ENCODE measurements around the gene ARHGAP18.

The ARHGAP18 gene, protein sequence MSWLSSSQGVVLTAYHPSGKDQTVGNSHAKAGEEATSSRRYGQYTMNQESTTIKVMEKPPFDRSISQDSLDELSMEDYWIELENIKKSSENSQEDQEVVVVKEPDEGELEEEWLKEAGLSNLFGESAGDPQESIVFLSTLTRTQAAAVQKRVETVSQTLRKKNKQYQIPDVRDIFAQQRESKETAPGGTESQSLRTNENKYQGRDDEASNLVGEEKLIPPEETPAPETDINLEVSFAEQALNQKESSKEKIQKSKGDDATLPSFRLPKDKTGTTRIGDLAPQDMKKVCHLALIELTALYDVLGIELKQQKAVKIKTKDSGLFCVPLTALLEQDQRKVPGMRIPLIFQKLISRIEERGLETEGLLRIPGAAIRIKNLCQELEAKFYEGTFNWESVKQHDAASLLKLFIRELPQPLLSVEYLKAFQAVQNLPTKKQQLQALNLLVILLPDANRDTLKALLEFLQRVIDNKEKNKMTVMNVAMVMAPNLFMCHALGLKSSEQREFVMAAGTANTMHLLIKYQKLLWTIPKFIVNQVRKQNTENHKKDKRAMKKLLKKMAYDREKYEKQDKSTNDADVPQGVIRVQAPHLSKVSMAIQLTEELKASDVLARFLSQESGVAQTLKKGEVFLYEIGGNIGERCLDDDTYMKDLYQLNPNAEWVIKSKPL

DNA sequence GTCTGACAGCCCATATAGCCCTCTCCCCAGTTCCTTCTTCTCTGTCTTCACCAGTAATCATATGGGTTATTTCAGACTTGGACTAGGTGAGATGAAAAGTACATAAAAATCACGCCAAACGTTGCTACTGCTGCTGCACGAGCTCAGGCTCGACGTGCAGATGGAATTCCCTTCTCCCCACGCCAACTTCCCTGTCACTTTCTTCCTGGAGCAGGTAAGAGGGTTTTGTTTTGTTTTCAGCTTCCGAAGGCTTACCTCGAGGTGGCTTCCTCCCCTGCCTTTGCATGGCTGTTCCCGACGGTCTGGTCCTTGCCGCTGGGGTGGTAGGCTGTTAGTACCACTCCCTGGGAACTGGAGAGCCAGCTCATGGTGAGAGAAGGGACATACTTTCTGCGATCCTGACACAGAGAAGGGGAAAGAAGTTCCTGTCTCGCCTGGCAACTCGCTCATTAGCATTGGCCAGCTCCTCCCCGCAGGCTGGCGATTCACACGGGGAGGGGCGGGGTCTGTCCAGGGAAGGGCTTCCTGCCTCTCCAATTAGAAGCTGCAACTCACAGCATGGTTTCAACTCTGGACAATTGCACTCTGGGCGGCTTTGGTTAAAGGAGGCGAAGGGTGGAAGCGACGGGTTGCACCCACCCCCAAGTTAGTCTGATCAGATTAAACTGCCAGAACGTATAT is at the start of gene ARHGAP18:
TSS of gene ARHGAP18 (minus strand) at position 409 of the 681 bp plus-strand sequence. CDS start at position 368, 41 bp downstream.
- FAIRE-seq, result no peak

DNA sequence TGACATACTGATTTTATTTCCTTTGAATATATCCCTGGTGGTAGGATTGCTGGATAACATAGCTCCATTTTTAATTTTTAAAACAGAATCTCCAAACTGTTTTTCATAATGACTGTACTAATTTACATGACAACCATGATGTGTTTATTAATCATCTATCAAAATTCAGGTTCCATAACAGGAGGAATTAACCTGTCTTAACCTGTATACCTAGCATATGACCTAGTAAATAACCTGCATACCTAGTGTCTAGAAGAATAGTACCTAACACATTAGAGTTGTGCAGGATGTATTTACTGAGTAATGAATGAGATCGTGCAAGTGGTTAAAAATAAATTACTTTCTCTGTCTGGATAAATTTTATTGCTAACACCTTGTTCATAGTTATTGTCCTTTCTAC is 45.8 kb upstream of the ARHGAP18 start:
- no peak for FAIRE-seq

DNA sequence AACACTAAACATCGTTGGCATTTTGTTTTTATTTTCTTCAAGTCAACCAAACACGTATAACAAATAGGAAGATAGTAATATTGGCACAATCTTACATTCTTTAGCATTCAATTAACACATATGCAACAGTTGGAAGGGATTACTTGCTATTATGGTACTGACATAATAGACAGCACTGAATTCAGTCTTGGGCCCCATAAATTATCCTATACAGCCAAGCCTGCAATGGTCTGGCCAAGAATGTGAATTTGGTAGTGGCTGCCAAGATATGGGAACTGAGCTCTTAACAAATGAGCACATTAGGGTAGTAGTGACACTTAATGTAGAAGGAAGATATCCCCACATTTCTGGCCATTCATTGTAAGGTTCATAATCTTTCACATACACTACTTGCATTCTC is 44.8 kb upstream of the ARHGAP18 start:
- no peak for FAIRE-seq

DNA sequence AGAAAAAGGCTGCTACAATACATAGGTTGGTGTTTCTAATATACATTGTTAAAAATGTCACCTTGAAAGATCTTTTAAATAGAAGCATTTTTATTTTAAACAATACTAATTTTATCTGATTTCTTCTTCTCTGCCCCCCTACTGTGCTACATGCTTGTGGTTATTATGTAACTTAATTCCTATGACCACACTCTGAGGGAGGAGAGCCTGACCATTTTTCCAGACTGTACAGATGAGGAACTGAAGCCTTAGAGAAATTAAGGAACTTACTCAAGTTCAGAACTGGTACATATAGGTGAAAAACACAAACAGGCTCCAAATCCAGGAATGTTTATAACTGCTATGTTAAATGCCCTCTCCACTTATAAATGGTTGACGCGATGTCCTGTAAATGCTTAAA is 43.4 kb upstream of the ARHGAP18 start:
- no peak for FAIRE-seq

DNA sequence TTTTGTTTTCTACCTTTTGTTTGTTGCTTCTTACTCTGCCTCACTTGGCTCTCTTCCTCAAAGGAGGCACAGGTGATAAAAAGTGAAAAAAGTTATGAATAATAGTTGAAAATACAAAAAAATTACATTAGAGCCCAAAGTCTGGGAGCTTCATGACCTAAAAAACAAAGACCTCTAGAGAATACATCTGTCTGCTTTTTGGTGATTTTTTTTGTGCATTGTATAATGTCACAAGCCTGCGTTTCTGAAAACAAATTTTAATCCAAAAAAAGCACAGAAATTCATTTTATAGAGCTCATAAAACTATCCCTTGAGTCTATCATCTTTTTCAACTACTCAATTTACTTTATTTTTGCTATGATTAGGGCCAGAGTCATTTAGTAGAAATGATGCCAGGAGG is 41.4 kb upstream of the ARHGAP18 start:
- no peak for FAIRE-seq

DNA sequence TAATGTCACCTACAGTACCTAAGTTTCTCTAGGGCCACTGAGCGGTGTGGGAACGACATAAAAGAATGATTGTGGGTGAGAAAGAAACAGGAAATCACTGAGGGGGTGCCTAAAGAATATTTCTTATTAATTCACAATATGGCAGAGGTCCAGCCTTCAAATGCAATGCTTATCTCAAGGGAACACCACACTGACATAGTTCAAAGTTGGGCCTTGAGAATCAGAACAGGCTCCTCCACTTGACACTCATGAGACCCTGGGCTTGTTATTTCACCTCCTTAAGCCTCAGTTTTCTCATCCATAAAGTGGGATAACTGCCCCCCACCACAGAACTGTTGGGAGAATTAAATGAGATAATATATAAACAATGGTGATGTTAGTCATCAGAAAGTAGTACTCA is 40.4 kb upstream of the ARHGAP18 start:
- FAIRE-seq, result no peak

DNA sequence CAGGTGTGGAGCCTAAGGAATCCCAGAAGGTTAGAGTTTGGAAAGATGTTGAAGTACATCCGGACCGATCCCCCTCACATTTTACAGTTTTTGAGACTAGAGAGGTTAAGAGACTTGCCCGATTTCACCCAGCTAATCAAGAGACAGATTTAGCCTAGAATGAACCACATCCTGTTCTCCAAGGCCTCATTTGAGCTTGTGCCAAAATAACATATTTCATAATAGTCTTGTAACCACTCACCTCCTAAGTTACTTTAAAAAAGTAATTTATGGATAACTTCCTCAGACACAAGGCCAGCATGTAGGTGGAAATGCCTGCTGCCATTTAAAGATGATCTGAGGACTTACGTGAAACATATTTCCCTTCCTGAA is 39.8 kb upstream of the ARHGAP18 start:
- FAIRE-seq, result no peak

DNA sequence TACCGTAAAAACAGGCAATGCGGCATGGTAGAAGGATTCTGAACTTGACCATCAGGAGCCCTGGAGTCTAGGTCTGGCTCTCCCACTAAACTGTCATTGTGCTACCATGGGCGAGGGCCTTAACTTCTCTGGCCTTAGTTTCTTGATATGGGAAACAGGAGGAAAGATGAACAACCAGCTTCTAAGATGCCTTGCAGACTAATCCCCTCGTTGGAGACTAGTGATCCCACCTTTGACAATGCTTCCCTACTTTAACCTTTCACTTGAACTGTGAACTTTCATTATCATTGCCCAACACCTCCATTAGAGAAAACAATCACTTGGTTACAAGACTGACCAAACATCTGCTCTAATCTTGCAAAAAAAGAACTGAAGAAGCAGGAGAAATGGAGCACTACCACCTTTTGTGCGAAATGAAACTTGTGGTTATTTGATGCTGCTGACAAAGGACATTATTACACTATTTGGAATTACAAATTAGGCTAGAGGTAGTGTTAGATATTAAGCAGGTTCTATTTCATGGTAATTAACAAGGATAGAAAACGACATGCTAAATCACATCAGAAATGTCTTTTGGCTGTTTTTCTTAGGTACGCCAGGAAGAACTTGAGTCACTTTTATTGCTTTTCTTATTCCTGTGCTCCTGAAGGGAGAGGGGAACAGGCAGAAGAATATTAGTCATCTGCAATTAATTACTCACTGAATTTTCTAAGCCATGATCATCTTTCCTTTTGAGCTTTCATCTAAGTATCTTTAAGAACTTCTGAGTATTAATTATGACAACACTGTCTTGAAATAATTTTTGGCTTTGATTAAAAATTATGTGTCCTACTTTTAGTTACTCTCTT is 39.1 kb upstream of the ARHGAP18 start:
- FAIRE-seq, result no peak

DNA sequence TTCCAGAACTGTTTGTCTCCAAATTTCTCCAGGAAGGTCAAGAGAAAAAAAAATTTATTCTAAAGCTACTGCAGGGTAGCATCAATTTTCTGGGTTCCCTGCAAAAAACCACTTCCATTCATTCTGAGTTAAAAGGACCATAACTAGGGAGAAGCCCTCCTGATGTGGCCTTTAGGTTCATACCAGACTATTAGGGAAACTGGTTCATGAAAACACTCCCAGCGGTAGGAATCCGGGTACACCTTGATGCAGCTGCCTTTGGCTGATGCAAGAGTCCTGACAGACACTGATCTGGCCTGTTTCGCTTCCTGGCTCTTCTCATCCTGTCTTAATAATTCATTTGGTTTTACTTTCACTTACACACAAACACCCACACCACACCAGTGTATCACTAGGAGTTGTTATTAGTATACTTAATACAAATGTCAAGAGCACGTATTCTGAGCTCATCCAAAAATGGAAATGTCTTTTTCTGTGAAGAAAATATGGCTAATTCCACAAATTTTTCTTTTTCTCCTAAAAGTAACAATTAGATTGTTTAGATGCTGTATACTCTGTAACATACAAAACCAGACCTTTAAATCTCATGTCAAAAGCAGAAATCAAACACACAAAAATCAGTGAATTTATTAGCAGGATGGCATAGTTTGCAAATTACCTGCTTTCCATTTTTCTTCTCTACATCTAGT is 38.4 kb upstream of the ARHGAP18 start:
- FAIRE-seq, result no peak

DNA sequence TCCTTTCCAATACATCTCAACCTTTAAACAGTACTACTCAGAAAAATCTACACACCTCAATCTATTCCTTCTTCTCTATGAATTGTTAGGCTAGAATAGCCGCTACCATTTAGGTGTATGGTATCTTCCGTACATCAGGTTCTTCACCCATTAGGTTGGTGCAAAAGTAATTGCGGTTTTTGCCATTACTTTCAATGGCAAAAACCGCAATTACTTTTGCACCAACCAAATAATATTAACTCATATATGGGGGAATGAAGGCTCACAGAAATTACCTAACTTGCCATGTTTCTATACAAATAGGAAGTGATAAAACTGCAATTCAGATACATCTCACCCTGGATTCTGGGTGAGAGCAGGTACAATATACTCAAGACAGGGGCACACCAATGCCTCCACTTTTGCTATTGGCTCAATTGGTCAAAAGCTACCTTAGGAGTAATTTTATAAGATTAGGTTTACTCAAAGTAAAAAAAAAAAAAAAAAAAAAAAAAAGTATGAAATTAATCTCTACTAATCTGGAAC is 37.7 kb upstream of the ARHGAP18 start:
- no peak for FAIRE-seq

DNA sequence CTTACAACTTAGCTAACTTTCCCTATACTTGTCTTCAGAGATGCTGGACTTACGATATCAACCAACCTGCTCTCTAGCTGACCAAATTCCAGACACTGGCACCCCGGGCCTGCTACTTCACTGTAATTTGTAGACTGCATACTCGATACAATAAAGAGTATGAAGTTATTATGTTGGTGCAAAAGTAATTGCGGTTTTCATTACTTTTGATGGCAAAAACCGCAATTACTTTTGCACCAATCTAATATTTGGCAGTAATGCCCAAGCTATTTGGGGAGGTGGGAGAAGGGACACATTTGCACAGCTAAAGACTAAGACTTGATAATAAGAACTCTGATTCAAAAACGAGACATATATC is 34.9 kb upstream of the ARHGAP18 start:
- no peak for FAIRE-seq

DNA sequence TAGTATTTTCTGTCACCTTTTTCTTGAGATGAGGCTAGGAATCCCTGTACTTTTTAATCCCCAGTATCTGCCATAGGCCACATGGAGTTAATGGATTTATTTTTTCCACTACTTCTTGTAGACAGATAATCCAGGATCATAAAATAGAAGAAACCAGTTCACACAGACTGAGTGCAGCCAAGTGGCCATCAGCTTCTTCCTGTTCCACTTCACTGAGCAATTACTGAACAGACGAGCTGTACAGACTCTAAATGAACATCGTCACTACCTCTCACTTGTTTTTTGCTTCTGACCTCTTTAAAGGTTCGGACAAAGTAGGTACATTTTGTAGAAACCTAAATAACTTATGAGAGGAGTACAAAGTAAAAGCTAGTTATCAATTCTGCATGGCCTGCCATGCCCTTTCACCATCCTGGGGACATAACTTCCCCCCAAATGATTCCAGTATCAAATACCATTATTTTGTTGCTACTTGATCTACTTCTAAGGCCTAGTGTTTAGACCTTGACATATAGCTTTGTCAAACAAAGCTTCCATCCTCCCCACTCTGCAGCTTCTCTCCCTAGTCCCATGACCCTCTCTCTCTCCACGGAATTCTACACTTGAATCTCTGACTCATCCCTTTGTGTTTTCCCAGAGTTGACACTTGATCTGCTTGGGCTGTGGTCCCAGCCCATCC is 34.4 kb upstream of the ARHGAP18 start:
- no peak for FAIRE-seq

DNA sequence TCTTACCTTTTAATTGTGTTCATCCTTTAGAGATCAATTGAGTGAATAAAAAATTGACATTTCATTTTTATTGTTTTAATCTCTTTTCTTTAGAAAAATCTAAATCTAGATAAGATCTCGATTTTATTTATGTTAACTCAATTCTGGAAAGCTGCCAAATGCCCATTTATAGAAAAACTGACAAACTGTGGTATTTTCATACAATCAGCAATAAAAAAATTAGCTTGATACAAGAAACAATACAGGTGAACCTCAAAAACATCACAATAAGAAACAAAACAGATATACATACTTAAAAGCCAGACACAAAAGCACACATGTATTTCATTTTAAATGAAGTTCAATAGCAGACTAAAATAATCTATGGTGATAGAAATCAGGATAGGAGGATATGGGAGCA is 30.0 kb upstream of the ARHGAP18 start:
- no peak for FAIRE-seq

DNA sequence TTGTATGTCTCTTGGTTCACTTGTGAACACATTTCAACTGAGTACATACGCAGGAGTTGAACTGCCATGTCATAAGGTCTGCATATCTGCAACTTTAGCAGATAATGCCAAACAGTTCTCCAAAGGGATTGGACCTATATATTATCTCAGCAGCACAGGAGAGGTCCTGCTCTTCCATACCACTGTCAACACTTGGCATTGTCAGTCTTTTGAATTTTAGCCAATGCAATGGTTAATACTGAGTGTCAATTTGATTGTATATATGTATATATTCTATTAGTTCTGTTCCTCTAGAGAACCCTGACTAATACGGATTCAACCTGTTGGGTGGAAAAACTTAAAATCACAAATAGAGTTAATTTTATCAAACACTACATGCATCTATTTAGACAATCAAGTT is 26.1 kb upstream of the ARHGAP18 start:
- no peak for FAIRE-seq

DNA sequence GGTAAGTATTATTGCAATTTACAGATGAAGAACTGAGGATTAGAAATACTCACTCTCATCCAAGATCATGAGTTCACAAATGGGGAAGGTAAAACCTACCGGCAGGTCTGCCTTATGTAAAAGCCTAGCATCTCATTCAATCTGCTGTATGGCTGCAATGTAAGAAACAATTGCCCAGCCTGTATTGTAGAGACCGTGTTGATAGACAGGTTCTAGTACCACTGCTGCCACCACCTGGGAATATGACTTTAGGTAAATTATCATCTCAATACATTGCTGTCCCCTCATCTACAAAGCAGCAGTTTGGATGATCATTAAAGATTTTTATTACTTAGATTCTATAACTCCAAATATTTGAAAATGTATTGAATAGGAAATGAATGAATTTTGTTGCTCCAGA is 23.3 kb upstream of the ARHGAP18 start:
- FAIRE-seq, result no peak

DNA sequence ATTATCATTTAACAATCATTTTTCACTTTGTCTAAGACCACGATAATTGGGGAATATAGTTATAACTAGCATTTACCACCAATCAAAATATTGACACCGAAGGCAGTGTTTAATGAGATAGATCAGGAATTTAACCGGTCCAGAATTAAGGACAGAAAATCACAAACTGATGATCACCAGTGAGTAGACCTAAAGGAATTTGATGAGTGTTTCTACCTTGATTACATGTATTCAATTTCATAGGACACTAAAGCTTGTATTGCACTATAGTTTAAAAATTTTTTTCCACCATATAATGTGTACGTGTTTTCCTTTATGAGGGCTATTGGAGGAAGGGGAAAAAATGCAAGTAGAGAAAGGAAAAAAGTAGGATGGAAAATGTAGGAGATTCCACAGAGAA is 22.6 kb upstream of the ARHGAP18 start:
- no peak for FAIRE-seq

DNA sequence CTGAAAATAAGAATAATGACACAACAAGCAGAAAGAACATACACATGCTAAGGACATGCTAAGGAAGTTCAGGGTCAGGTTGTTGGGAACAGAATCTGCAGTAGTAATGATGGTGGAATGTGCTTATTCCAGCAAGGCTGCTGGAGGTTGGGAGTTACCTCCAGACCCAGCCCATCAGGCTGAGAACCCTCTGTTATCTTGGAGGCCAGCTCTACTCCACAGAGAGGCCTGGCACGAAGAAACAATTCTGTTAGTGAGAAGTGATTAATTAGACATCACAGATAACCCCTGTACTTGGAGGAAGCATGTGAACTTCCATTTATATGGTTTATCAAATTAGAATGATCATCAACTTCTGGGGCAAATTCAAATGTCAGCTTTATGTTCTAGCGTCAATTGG is 22.1 kb upstream of the ARHGAP18 start:
- FAIRE-seq, result no peak

DNA sequence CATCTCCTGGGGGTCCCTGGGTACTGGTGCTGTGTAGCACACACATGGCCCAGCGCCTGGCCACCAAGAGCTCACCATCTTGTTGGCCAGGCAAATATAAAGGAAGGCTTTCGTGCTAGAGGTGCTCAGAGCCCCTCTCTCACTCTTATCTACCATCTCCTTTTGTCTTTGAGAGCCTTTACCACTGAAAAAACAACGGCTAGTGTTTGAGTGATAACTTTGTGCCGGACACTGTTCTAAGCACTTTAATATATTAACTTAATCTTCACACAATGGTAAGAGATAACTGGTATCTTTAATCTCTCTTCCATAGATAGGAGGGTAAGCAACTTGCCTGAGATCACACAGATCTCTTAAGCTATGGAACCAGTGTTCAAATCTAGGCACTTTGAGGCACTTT is 21.5 kb upstream of the ARHGAP18 start:
- no peak for FAIRE-seq

DNA sequence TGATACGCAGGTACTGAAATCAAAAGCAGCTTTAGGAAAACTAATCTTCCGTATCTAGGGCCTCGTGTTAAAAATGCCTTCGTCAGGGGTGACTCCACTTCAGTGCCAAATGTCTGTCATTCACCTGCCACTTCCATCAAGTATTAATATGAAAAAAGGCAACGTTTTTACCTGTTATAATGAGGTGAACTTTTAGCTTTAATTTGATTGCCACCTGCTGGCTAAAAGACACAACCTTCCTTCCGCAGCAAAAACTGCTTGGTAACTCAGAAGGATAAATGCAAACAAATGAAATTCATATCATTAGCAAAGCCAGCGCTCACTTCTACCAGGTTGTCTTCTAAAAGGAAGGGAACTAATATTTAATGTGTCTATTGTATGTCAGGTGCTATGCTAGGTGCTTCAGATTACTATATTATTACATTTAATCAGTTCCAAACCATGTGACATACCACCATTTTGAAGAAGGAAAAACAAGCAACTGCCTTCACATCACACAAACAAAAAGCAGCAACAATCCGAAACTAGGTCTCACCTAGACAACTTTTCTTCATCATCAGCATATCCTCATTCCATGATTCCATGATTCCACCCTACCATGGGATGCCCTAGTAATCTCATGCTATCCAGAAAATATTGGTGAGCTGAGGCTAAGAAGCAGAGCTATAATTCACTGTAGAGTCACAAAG is 20.6 kb upstream of the ARHGAP18 start:
- no peak for FAIRE-seq

DNA sequence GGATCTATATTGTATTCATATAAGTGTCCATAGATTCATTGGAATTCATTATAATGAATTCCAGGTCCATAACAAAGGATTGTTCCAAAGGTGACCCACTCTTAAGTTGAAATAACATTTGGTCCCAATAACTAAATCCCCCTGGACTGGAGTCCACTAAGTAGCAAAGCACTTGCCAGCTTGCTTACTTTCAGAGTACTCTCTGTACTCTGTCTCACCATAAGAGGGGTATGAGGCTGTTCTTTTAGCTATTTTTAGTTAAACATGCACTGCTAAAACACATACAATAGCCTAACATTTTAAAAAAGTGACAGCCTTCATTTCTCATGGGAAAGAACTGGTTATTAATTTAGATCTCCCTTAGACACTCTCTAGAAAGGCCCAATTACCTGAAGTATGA is 16.7 kb upstream of the ARHGAP18 start:
- no peak for FAIRE-seq

DNA sequence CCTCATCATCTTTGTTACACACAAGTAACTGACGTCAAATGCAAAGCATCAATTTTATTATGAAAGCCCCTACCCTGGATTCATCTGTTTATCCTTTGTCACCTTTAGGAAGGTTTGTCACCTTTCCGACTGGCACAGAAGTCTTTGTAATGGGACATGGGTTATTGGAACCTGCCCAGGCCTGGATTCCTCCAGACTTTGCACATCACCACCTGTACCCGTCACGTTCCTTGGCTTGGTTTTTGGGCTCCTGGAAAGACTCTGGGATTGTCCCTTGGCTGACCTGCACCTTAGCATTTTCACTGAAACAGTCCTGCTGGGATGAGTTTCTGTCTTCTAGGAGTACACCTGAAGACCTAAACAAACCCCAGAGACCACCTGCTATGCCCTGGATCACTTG is 15.4 kb upstream of the ARHGAP18 start:
- no peak for FAIRE-seq
